C4-2B (cell line): Measurements from ENCODE around the gene ZNF804A.

Source experiments
- CTCF ChIP-seq: fragments of 450-650 bp; conservative IDR thresholded peaks from 2 replicates; pipeline ENCODE4 v1.5.1; 2017; ENCODE audit warnings: mild to moderate bottlenecking
- ZFX ChIP-seq: fragments of 450-650 bp; IDR thresholded peaks from 2 replicates; pipeline ENCODE4 v1.6.1; 2017

GRCh38 chr2:184921676-184922075, 323.3 kb downstream of the ZNF804A start:
- TF ChIP-seq CTCF = no peak
- TF ChIP-seq ZFX = no peak
